ELR (cell line): ENCODE results near the gene SELENOS.
"Not testable (repeated sequence)": the region's sequence is repeated elsewhere in the genome, so short reads cannot be mapped to it uniquely, and the experiment has no call there.

Experiments used
- DNase-seq: peaks from one replicate; pipeline ENCODE4 v3.0.0-alpha.2; 2015; ENCODE audit warnings: low read depth

Gene SELENOS

DNA sequence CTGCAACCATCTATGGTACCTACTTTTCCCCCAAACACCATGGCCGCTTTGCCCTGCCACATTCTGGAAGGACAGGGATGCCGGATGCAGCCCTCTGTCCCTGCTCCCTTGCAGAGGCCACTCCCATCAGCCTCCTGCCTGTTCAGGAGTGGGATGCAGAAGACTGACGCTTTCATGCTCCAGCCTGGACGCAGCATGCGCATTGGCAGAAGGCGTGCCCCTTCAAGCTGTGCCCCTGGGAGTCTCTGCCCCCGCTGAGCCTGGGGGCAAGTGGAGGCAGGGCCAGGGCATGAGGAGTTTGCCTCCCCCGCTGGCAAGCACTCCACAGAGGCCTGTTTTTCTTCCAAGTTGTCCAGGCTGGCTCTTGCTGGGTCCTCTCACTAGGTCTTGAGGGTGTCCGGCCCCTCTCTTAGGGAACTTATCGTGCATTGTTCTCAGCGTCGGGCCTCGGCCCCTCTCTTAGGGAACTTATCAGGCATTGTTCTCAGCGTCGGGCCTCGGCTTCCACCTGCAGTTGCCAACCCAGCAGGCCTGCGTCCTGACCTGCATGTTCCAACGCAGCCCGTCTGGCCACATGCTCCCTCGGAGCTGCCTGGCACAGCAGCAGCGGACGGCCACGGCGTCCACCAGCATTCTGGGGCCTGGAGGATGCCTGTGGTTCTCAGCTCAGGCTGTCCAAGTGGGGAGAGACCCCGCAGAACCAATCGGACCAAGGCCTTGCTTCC is 32.3 kb upstream of the SELENOS start:
- no peak for DNase-seq

GRCh38 chr15:101308604-101309435 is 31.5 kb upstream of the SELENOS start:
- DNase-seq = no peak

DNA sequence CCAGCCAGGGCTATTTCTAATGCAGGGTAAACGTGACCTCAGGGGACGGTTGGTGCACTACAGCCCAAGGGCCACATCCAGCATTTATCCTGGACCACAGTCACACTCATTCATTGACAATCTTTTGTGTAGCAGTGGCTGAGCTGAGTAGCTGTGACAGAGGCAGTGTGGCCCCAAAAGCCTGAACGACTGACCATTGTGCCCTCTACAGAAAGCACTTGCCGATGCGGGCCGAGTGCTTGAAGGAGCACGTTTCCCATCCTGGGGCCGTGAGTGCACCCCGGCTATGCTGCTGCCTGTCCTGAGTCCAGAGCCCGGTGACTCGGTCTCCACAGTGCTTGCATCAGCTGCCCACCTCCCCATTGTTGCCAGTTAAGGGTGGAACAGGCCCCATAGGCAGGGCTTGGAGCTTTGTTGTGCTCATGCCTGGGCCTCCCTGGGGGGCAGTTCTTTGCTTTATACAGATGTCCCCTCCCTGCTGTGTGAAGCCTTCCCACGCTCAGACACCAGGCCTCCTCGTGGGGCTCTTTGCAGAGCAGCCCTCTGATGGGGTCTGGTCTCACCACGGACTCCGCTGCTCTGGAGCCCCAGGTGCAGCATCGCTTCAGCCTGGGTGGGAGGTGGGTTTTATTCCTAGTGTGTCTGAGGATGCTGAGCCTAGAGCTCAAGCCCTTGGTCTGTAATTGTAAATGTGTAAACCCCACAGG is 30.8 kb upstream of the SELENOS start:
- DNase-seq = no peak

DNA sequence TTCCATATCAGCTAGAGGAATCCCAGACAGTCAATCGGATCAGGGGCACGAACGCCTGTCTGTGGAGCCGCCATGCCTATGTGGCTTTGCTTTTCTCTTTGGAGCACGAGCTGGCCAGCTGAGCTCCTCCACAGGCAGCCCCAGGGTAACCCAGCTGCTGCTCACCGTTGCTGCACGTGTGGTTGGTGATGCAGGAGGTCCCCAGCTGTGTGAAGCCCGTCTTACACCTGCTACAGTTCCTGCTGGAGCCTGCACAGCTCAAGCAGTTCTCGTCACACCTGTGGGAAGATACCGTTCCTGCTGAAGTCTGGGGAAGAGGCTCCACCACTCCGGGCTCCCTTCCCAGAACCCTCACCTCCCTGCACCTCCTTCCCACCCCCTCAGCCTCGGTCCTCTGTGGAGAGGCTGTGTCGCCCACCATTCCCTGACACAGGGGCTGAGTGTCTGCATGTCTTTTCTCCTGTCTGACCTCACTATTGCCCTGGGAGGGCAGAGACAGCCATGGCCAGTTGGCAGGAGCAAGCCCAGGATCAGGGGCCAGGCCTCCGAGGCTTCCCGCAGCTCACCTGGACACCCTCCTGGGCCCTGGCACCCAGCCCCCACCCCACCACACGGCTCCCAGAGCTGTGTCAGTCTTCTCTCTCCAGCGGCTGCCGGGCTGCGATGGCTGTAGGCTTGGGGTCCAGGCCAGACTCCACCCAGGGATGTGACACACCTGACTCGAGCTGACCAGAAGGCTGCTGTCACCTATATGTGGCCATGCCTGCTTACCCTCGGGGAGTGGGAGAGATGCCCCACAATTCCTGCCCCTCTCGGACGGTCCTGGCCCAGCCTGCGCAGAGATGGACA is 30.0 kb upstream of the SELENOS start:
- no peak for DNase-seq

DNA sequence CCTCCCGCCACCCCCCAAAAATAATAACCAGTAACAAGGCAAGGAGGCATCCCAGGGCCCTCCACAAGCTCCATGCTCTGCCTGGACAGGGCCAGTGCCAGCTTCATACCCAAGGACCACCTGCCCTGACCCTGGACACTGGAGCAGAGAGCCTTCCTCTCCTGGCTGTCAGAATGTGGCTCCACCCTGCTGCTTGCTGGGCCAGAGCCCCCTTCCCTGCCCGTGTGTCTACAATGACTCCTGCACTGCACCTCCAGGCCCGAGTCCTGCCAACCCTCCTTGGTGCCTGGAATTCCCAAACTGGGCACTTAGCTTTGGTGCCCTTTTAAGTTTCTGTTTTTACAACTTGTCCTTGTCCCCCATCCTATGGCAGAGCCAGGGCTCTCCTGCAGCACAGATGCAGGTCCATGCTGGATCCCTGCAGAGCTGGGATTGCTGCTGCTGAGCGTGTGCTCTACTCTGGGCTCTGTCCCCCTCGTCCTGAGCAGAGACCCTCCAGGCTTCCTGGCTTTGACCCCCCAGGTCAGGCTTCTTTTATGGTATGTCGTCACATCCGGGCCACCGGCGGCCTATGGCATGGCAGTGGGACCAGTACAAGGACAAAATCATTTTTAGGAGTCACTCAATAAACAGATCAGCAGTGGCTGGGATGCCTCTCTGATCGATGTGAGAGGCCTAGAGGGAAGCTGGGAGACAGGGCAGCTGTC is 29.2 kb upstream of the SELENOS start:
- DNase-seq = no peak

- no peak for DNase-seq
Measured at GRCh38 chr15:101305820-101306255, 28.6 kb upstream of the SELENOS start.

- DNase-seq = no peak
Measured at GRCh38 chr15:101303408-101303807, 26.1 kb upstream of the SELENOS start.

- peak; percentile 66 for DNase-seq
Measured at GRCh38 chr15:101296418-101297405, 19.4 kb upstream of the SELENOS start.

DNA sequence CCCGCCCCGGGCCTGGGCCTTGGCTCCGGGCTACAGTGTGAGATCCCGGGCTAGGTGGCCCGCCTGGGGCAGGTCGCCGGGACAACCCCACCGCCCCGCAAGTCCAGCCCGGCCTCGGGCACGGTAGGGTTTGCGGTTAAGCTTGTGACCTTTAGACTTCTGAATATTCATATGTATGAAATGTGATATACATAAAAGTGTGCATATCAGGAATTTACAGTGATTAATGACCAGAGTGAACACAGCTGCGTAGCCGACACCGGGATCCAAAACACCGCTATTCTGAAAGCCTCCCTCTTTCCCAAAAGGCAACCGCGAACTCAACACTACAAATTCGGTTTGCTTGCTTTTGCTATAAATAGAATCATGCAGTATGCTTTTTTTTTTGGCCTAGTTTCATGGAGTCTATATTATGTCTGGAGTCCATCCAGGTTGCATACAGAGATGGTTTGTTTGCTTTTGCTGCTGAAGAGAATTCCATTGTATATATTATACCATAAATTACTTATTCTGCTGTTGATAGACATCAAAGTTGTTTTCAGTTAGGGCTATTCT is 18.4 kb upstream of the SELENOS start:
- no peak for DNase-seq

GRCh38 chr15:101294731-101295606 is 17.7 kb upstream of the SELENOS start, which contains the start of gene SNRPA1:
Gene SNRPA1, minus strand, starts transcription at chr15:101295248. Its CDS starts 70 bp downstream, at chr15:101295178.
- DNase-seq = peak; percentile 95

- DNase-seq = no peak
Measured at GRCh38 chr15:101293122-101293521, 15.8 kb upstream of the SELENOS start.

GRCh38 chr15:101288905-101289513 is 11.7 kb upstream of the SELENOS start:
- DNase-seq = peak; percentile 70

DNA sequence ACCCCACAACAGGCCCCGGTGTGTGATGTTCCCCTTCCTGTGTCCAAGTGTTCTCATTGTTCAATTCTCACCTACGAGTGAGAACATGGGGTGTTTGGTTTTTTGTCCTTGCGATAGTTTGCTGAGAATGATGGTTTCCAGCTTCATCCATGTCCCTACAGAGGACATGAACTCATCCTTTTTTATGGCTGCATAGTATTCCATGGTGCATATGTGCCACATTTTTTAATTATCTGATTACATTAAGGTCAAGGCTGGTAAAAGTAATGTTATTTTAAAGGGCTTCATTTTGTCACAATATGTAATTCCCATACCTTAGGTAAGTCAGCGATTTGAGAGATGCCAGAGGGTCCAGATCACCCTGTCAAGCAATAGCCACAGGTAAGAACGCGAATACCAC is 10.1 kb upstream of the SELENOS start:
- not testable (repeated sequence) for DNase-seq

- no peak for DNase-seq
Measured at GRCh38 chr15:101286471-101287114, 9.3 kb upstream of the SELENOS start.

- DNase-seq = no peak
Measured at GRCh38 chr15:101283931-101284330, 6.6 kb upstream of the SELENOS start.

DNA sequence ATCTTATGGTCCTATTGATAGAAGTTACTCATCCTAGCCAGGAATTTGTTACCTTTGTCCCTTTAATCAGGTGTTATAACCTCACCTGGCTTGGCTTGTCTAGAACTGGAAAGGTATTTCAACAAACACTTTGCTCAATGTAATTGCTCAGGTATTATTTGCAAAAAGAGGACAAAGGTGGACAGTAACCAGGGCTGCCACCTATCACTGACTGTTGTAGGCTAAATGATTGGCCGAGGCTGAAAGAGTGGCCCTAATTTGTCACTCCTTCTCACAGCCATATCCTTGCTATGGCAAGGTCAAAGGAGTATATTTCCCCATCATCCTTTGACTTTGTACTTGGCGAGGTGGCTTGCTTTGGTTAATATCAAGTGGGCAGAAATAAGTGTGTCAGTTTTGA is 2.7 kb upstream of the SELENOS start:
- no peak for DNase-seq

DNA sequence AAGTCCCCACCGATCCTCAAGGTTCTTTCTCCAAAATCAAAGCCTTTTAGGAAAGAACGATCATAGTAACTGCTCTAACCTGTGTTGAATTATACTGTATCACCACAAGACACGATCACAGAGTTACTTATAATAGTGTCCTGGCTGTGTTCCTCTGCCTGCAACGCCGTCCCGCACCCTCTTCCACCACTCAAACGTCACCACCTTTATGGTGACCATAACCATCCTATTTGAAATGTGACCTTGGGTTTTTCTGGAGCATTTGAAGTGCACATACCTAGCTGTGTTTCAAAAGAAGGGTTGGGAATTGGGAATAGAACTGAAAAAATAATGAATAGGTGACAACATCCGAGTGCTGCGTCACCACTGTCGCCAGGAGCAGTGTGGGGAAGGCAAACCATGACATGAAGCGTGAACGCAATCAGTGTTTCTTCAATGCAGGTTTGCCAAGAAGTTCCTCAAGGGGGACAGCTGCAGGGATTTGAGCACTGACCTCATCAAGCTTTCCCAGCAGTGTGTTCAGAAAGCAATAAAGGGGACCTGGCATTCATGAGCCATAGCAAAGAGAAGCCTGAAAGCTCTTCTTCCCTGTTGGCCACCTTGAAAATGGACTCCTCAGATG is 769 bp upstream of the SELENOS start:
- DNase-seq = no peak
